Measurements from ENCODE around the gene NOTCH3. TPM values are rescaled to one million over a fixed set of nuclear protein-coding genes. Genes with fewer than 3 reads are reported as not detected.

The NOTCH3 gene
- 31.2 and 57.9 TPM in 2 replicates for total RNA-seq

DNA sequence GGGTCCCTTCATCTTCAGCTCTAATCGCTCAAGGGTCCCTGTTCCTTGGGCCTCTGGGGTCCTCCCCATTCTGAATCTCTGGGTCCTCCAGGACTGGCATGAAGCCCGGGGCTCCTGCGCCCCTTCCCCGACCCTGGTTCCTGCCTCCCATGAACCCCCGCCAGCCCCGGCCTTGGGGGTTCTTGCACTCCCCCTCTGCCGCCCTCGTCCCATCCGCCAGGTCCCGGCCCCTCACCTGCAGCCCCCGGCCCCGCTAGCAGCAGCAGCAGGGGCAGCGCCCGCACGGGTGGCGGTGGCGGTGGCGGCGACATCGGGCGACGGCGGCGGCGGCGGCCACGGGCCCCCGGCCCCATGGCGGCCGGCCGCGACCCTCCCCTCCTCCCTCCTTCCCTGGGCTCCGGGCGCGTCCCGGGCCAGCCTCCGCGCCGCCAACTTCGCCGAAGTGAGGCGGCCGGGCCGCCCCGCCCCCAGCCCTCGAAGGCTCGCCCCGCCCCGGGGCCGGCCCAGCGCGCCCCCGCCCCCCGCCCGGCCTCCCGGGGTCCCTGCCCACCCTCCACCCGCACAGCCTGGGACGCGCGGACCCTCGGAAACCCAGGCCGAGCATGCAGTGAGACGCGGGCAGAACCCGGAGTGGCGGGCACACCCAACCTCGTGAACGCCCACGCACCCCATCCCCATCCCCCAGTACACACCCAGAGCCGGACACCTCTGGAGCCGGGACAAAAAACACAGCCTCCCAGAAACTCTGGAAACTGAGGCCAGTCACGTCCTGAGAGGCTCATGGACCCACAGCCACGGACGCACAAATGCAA lies at the start of gene NOTCH3:
NOTCH3 (minus strand) TSS at position 443 of the 812 bp plus-strand sequence; CDS start at position 353, 90 bp downstream.

Other genes starting within 250 kb of the NOTCH3 start
- gene SLC1A6, start 221.1 kb downstream of the NOTCH3 start, total RNA-seq = not detected in 2 replicates
- gene CASP14, start 151.5 kb downstream of the NOTCH3 start, total RNA-seq = not detected in 2 replicates
- gene OR1I1, start 118.8 kb downstream of the NOTCH3 start, total RNA-seq = not detected in 2 replicates
- gene SYDE1, start 93.6 kb downstream of the NOTCH3 start, total RNA-seq = 26.1 and 44.0 TPM in 2 replicates
- 0.09 TPM in 1 of 2 replicates, not detected in the other for gene EPHX3, start 31.5 kb upstream of the NOTCH3 start, total RNA-seq
- gene BRD4, start 131.5 kb upstream of the NOTCH3 start, total RNA-seq = 20.2 and 28.6 TPM in 2 replicates
- gene AKAP8, start 178.8 kb upstream of the NOTCH3 start, total RNA-seq = 11.6 and 15.8 TPM in 2 replicates
- 63.5 and 65.0 TPM in 2 replicates for gene AKAP8L, start 218.0 kb upstream of the NOTCH3 start, total RNA-seq
- 7.1 and 18.7 TPM in 2 replicates for gene WIZ, start 249.0 kb upstream of the NOTCH3 start, total RNA-seq

Data from smooth muscle cell of the umbilical artery (primary cell).